Activated naive CD8-positive, alpha-beta T cell treated with anti-CD3 and anti-CD28 coated beads, Interleukin-2, amount 50 U/mL, for 24 hours (primary cell): Measurements from ENCODE around the gene SLC38A10.

ENCODE experiments used
- ATAC-seq: fragments of 150-1000 bp; cut with Tn5 transposase; one replicate; pipeline ENCODE4 v1.10.0; 2021
- DNase-seq: peaks from one replicate; pipeline ENCODE4 v3.0.0; 2021
- H3K27ac Mint-ChIP-seq: one replicate; pipeline ENCODE4 v1.8.0; 2021; ENCODE audit warnings: mild to moderate bottlenecking, mixed read lengths
- H3K27me3 Mint-ChIP-seq: one replicate; pipeline ENCODE4 v1.8.0; 2021; ENCODE audit warnings: mixed read lengths
- H3K36me3 Mint-ChIP-seq: one replicate; pipeline ENCODE4 v1.8.0; 2021; ENCODE audit warnings: low read depth, mixed read lengths
- H3K4me1 Mint-ChIP-seq: one replicate; pipeline ENCODE4 v1.8.0; 2021; ENCODE audit warnings: mixed read lengths
- H3K4me3 Mint-ChIP-seq: one replicate; pipeline ENCODE4 v1.8.0; 2021; ENCODE audit warnings: mild to moderate bottlenecking, moderate library complexity, mixed read lengths
- H3K9me3 Mint-ChIP-seq: one replicate; pipeline ENCODE4 v1.8.0; 2021; ENCODE audit warnings: mixed read lengths

Gene SLC38A10

DNA sequence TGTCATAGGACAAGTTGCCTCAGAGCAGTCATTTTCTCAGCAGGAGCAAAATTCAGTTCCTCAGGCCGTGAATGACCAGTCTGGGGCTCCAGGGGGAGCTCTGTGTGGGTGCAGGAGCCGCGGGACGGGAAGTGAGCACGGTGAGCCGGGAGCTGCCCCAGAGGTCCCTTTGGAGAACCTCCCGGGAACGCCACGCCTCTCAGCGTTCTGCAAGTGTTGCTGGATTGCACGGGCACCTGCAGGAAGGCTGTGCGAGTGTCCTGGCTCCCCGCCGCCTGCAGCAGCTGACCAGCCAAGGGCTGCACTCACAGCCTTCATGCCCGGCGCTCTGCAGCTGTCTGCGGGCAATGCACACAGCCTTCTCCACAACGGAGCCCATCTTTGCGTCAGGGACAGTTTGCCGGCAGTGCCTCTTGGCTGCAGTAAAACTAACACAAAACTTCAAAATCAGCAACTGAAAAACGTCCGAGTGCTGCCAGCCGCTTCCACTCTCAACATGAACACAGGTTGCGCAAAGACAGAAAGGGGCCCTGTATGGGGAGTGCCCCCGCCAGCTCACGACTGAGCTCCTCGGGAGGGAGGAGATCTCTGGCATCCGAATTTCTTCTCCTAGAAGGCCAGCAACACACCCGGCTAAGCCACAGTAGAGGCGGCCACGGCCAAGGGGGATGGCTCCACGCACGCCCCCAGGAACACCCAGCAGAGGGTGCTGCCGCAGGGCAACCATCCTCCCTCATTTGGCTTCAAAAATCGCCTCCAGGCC lies 40.0 kb downstream of the SLC38A10 start:
- H3K9me3 Mint-ChIP-seq = no peaks in the 10 kb centered on the region
- peaks cover 12% of the 10 kb centered on the region for H3K4me1 Mint-ChIP-seq
- H3K36me3 Mint-ChIP-seq = peaks cover 14% of the 10 kb centered on the region
- ATAC-seq = no peak
- H3K4me3 Mint-ChIP-seq = no peak overlapping the region
- DNase-seq = no peak
- H3K27me3 Mint-ChIP-seq = no peaks in the 10 kb centered on the region
- H3K27ac Mint-ChIP-seq = no peak overlapping the region

DNA sequence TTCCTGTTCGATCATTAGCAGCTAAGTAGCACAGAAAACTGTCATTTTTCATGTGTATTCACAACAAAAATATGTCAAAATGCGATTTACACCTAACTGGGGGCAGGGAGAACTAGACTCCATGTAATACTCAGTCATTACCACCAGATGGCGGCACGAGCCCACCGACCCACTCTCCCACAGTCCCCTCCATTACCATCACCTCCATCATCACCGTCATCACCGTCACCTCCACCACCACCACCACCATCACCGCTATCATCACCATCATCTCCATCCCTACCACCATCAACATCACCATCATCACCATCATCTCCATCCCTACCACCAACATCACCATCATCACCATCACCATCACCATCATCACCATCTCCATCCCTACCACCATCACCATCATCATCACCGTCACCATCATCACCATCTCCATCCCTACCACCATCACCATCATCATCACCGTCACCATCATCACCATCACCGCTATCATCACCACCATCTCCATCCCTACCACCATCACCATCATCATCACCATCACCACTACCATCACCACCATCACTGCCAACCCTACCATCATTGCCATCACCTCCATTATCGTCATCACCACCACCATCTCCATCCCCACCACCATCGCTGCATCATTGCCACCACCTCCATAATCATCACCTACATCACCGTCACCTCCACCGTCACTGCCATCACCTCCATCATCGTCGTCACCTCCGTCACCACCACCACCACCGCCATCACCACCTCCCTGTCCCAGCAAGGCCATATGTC lies 41.6 kb downstream of the SLC38A10 start:
- Mint-ChIP-seq H3K4me3 (no peak overlapping the region), H3K27ac (no peak overlapping the region), H3K4me1 (peaks cover 12% of the 10 kb centered on the region), H3K27me3 (no peaks in the 10 kb centered on the region), H3K9me3 (no peaks in the 10 kb centered on the region), H3K36me3 (peaks cover 14% of the 10 kb centered on the region)
- ATAC-seq (peak; percentile 46), DNase-seq (peak; percentile 56)

DNA sequence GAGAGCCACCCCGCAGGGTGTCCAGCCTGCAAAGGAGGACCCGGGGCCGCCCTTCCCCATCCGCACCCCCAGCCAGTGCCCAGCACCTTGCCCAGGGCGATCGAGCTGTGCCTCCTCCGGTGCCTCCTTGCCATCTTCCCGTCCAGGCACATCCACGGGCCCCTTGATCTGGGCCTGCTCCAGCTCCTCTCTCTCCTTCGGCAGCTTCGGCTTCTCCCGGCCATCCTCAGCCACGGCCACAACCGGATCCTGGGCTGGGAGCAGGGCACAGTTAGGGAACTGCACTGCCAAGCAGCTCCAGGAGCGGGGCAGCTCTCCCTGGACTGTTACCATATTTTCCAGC lies 42.1 kb downstream of the SLC38A10 start:
- H3K4me1 Mint-ChIP-seq = peaks cover 12% of the 10 kb centered on the region
- H3K9me3 Mint-ChIP-seq = no peaks in the 10 kb centered on the region
- no peak overlapping the region for H3K4me3 Mint-ChIP-seq
- ATAC-seq (no peak), DNase-seq (no peak)
- H3K27me3 Mint-ChIP-seq = no peaks in the 10 kb centered on the region
- peaks cover 14% of the 10 kb centered on the region for H3K36me3 Mint-ChIP-seq
- H3K27ac Mint-ChIP-seq = no peak overlapping the region

DNA sequence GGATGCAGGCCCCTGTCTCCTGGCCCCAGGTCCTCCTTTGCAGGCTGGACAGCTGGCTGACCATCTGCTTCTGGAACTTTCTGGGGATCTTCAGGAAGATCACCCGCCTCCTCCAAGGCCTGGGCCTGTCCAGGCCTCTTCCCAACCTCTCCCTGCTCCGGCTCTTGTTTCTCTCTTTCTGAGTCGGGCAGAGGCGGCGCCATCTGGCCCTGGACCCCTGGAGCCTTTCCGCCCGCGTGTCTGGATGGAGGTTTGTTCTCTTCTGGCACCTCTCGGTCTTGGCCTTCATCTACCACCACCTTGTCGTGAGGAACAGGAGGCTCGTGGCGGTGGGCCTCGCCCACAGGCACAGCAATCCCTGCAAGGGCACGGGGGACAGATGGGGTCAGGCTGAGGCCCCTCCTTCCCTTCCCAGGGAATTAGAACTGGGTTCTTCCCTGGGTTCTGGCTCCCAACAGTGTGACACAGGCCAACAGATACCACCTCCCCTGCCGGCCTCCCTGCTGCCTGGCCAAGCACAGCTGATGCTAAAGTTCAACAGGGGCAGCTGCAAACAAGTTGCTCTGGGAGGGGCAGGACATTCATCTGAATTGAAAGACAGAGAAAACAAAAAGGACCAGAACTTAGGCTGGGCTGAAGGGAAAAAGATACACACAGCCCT lies 42.7 kb downstream of the SLC38A10 start:
- Mint-ChIP-seq H3K4me3 (no peak overlapping the region), H3K27me3 (no peaks in the 10 kb centered on the region), H3K9me3 (no peaks in the 10 kb centered on the region), H3K27ac (no peak overlapping the region), H3K4me1 (peaks cover 12% of the 10 kb centered on the region), H3K36me3 (peaks cover 14% of the 10 kb centered on the region)
- DNase-seq = no peak
- no peak for ATAC-seq

DNA sequence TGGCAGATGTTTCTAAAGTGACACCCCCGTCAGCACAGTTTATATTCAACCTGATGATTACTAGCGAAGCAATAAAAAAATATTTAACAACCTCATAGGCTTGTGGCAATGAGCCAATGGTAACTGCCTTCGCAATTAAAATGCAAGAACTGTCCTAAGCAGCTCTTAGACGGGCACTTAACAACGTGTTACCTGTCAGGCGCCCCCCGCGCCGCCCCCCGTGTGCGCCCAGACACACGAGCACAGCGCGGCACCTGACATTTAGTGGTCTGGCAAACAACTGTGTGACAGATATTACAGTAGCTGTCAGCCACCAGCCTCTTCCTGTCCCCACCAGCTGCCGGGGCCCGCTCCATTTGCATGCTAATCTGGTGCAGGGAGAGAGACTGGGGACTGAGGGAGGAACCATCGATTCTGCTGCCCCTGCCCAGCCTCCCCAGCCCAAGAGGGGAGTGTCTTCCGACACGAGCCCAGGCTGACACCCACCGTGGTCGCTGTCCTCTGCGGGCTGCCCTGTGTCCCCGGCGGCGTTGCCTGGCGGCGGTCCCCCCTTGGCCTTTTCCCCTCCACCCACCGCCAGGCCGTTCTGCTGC lies 43.3 kb downstream of the SLC38A10 start:
- no peak overlapping the region for H3K4me3 Mint-ChIP-seq
- ATAC-seq = no peak
- no peaks in the 10 kb centered on the region for H3K9me3 Mint-ChIP-seq
- H3K4me1 Mint-ChIP-seq = peaks cover 12% of the 10 kb centered on the region
- no peak for DNase-seq
- no peaks in the 10 kb centered on the region for H3K27me3 Mint-ChIP-seq
- no peak overlapping the region for H3K27ac Mint-ChIP-seq
- peaks cover 14% of the 10 kb centered on the region for H3K36me3 Mint-ChIP-seq

DNA sequence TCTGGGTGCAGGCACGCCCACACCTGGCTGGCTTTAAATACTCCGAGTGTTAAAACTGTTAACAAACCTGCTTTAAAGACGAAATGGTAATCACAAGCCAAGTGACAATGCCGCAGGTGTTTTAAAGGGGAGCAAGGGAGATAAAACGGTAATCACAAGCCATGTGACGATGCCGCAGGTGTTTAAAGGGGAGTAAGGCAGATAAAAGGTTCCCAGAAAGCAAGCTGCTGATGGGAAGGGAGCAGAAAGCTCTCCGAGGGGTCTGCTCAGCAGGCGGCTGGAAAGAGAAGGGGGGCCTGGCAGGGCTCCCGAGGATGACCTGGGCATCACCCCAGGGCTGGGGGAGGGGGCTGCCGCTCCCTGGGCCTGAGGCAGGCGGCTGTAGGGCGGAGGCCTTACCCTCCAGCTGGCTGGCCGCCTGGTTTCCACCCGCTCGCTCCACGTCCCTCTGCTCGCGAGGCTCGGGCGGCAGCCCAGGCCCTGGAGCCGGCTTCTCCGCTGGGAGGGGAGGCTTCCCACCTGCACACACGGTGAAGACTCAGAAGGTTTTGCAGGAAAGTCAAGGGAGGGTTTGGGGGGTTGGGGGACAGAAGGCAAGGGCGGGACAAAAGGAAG lies 43.9 kb downstream of the SLC38A10 start:
- H3K4me1 Mint-ChIP-seq = peaks cover 12% of the 10 kb centered on the region
- H3K36me3 Mint-ChIP-seq = peaks cover 14% of the 10 kb centered on the region
- no peak for DNase-seq
- no peak overlapping the region for H3K27ac Mint-ChIP-seq
- no peaks in the 10 kb centered on the region for H3K27me3 Mint-ChIP-seq
- no peaks in the 10 kb centered on the region for H3K9me3 Mint-ChIP-seq
- H3K4me3 Mint-ChIP-seq = no peak overlapping the region
- ATAC-seq = no peak

DNA sequence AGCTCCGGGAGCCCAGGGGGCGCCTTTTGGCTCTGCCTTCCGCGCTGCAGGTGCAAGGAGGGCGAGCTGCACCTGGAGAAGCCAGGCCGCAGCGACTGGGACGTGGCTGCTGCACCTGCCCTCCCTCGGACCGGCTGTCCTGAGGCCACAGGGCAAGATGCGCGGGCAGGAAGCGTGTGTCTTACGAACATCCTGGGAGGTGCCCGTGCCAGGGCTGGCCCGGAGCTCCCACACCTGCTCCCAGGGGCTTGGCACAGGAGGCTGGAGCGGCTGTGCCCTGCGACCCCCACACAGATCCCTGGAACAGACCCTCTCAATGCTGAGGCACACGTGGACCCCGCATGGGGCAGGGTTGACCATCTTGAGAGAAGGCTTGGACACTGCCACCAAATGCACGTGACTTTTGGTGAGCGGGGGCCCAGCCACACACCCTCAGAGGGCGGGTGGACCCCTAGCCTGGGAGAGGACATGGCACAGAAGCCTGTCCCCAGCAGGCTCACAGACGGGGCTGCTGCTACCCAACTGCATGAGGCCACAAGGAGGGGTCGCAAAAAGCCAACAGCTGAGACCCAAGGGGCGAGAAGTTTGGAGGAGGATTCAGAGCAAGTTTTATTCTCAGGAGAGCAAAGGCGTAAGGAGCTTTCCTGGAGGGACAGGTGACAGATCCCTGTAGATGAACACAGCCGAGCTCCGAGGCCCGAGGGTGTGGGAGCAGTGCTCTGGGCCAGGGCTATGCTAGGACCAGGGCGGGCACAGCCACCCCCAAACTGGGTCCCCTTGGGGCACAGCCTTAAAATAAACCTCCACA lies 44.6 kb downstream of the SLC38A10 start:
- Mint-ChIP-seq H3K4me3 (no peak overlapping the region), H3K9me3 (no peaks in the 10 kb centered on the region), H3K27me3 (no peaks in the 10 kb centered on the region), H3K27ac (no peak overlapping the region), H3K4me1 (peaks cover 12% of the 10 kb centered on the region), H3K36me3 (peaks cover 14% of the 10 kb centered on the region)
- ATAC-seq (no peak), DNase-seq (no peak)

DNA sequence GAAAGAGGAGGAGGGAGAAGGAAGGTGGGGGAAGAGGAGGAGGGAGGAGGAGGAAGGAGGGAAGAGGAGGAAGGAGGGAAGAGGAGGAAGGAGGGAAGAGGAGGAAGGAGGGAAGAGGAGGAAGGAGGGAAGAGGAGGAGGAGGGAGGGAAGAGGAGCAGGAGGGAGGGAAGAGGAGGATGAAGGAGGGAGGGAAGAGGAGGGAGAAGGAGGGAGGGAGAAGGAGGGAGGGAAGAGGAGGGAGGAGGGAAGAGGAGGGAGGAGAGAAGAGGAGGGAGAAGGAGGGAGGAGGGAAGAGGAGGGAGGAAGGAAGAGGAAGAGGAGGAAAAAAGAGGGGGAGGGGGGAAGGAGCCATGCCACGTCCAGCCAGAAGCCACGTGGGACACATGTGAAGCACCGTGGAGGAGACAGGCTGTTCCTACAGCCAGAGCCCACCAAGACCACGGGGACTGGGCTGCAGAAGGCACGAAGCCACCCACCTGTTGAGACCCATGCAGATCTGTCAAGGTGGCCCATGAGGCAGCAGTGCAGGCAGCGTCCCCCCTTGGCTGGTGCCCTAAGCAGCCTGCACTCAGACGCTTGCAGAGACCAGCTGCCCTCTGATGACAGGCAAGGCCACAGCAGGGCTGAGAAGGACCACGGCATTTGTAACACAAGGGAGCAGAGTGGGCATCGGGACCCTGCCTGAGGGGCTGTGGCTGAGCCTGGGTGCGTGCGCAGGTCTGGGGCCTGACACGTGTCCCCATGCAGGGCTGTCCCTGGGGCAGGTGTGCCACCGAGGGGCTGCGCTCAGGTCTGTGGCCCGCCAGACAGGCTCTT lies 45.7 kb downstream of the SLC38A10 start:
- Mint-ChIP-seq H3K27me3 (no peaks in the 10 kb centered on the region), H3K27ac (no peak overlapping the region), H3K4me3 (no peak overlapping the region), H3K36me3 (peaks cover 14% of the 10 kb centered on the region), H3K9me3 (no peaks in the 10 kb centered on the region), H3K4me1 (peaks cover 13% of the 10 kb centered on the region)
- DNase-seq (no peak), ATAC-seq (no peak)

DNA sequence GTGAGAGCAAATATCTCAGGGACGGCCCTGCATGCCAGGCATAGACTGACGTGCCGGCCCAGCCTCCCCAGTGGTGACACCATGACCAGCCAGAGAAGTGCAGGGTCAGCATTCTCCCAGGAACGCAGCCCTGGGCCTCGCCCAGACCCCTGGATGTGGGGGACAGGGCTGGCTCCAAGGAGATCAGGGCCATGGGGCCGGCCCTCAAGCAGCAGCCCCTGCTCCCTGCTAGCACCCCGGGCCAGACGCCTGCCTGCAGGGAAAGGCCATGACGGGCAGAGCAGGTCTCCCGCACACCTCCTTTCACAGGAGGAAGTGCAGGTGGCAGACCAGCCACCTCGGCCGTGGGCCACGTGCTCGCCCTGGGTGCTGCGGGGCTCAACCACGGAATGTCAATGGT lies 46.5 kb downstream of the SLC38A10 start:
- Mint-ChIP-seq H3K27me3 (no peaks in the 10 kb centered on the region), H3K4me1 (peaks cover 12% of the 10 kb centered on the region), H3K27ac (no peak overlapping the region), H3K4me3 (no peak overlapping the region), H3K9me3 (no peaks in the 10 kb centered on the region), H3K36me3 (peaks cover 14% of the 10 kb centered on the region)
- no peak for ATAC-seq
- no peak for DNase-seq

DNA sequence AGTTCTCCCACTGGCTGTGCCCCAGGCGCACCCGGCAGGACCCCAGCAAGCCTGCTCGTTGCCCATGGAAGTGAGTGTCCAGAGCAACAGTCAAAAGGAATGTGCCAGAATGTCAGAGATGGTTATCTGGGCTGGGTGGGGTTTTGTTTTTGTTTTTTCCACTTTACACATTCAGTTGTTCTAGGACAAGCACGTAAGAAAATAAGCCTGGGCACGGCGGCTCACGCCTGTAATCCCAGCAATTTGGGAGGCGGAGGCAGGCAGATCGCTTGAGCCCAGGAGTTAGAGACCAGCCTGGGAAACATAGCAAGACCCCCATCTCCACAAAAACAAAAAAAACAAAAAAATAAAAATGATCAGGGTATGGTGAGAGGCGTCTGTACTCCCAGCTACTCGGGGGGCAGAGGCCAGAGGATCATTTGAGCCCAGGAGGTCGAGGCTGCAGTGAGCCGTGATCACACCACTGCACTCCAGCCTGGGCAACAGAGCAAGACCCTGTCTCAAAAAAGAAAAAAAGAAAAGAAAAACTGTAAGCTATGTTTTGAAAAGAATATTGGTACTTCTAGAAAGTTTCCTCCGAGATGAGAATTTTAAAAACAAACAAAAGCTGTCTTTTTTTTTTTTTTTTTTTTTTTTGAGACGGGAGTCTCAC lies 47.6 kb downstream of the SLC38A10 start:
- peaks cover 6% of the 10 kb centered on the region for H3K4me1 Mint-ChIP-seq
- no peak for ATAC-seq
- no peaks in the 10 kb centered on the region for H3K27me3 Mint-ChIP-seq
- H3K9me3 Mint-ChIP-seq = no peaks in the 10 kb centered on the region
- no peak for DNase-seq
- no peak overlapping the region for H3K4me3 Mint-ChIP-seq
- peaks cover 5% of the 10 kb centered on the region for H3K36me3 Mint-ChIP-seq
- no peak overlapping the region for H3K27ac Mint-ChIP-seq

DNA sequence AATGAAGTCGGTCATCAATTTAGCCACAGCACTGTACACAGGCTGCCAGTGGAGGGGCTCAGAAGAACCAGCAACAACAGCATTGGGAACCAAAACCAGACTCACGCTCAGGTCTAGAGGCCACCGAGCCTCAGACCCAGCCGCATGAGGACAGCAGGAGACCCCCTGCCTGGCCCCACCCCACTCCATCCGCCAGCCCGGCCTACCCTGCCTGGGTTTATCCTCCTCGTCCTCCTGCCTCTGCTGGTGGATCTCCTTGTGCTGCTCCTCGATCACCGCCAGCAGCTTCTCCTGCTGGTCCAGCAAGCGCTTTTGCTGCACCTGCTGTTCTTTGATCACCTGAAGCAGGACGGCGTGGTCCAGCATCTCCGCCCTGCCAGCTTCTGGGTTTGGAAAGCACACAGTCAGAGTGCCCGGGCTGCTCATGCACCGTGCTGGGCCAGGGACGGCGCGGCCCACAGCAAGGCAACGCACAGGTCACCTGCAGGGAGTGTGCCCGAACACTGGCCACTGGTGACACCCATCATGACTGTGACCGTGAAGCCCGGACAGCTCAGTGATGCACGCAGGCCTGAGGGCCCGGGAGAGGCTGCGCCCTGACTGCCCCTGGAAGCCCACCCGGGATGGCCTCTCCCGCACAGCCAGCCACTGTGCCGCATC lies 48.3 kb downstream of the SLC38A10 start:
- DNase-seq (no peak), ATAC-seq (no peak)
- Mint-ChIP-seq H3K36me3 (peaks cover 4% of the 10 kb centered on the region), H3K4me1 (peaks cover 7% of the 10 kb centered on the region), H3K27ac (no peak overlapping the region), H3K9me3 (no peaks in the 10 kb centered on the region), H3K27me3 (no peaks in the 10 kb centered on the region), H3K4me3 (no peak overlapping the region)

DNA sequence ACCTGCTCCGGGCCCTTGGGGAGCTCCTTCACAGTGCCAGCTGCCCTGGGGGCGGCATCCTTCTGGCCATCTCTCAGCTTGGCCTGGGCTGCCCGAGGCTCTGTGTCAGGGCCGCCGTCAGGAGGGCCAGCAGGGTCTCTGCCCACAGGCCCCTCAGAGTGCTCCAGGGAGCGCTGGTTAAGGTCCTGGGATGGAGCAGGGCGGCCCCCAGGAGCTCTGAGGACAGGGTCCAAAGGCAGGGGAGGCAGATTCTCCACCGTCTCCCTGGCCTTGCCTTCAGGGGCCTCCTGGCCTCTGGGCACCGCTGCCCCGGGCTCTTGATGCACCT lies 48.8 kb downstream of the SLC38A10 start:
- ATAC-seq (no peak), DNase-seq (no peak)
- Mint-ChIP-seq H3K27ac (no peak overlapping the region), H3K4me3 (no peak overlapping the region), H3K36me3 (peaks cover 5% of the 10 kb centered on the region), H3K4me1 (peaks cover 12% of the 10 kb centered on the region), H3K9me3 (no peaks in the 10 kb centered on the region), H3K27me3 (no peaks in the 10 kb centered on the region)
